Activated CD8-positive, alpha-beta memory T cell treated with anti-CD3 and anti-CD28 coated beads for 36 hours (primary cell): ENCODE data around the gene RBBP8. TPM values are rescaled to one million over a fixed set of nuclear protein-coding genes. Genes with fewer than 3 reads are reported as not detected.

Experiments used
- CTCF ChIA-PET: fragments of 350-600 bp; sonication (Branson Sonifier 250); formaldehyde crosslinking; loops from one replicate; lab custom pipeline; 2021; ENCODE audit warnings: antibody characterized with exemption; lab: Charles Lee
- POLR2A ChIA-PET: fragments of 350-600 bp; sonication (Branson Sonifier 250); formaldehyde crosslinking; loops from one replicate; lab custom pipeline; 2021; ENCODE audit warnings: antibody characterized with exemption; lab: Charles Lee
- total RNA-seq, 2 experiments: library from RNA; stranded (reverse); gene quantifications; one replicate each; pipeline ENCODE4 v1.2.3, GENCODE V29; 2021

Gene RBBP8
- total RNA-seq, 2 experiments from 2014 or later = 88.6 to 89.9 TPM

DNA sequence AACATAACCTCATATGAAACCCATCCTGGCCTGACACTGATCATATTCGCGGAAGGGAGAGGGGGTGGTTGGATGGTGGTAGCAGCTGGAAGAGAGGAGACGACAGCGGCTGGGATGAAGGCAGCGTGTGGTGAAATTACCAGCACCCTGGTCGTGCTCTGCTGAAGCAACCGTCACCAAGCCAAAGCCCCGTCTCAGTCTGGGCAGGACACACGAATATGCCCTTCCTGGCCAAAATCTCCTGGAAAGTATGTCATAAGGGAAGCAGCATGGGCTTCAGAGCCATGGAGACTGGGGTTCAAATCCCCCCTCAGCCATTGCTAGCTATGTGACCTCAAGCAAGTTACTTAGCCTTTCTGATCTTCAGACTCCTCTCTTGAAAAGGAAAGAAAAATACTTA lies 139.0 kb downstream of the RBBP8 start:
- POLR2A ChIA-PET = no interaction called here
- CTCF ChIA-PET = no interaction called here

DNA sequence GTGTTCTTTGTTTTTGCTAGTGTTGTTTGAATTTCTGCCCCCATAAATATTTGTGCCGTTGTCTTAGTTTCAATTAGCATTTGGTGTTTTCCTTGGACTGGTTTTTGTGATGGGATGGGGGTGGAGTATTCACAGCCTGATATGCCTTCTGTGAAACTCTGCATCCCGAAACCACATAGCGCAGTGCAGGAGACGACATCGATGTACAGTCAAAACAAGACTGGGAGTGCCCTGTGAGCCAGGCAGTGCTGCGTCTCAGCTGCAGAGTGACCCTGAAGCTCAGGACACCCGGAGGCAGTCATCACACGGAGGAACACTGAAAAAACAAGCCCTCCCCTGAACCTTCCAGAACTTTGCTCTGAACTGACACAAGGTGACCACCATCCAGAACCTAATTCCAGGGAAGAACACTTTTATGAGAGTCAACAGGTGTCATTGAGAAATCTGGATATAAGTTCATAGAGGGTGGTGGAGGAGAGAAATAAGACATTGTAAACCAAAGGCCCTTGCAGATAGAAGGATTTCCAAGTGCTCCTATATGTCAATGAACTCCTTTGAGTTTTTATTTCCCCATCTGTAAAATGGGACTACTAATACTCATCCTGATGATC lies 141.0 kb downstream of the RBBP8 start:
- ChIA-PET POLR2A (no interaction called here), CTCF (no interaction called here)

Other genes with a start within 250 kb of the RBBP8 start
- 1 to 10 TPM; 5.3 to 6.0 TPM for gene CABLES1, start 202.2 kb downstream of the RBBP8 start, total RNA-seq